Left kidney (tissue), 1 donor: ENCODE data around the gene ADH1B. TPM values are rescaled to one million over a fixed set of nuclear protein-coding genes. Genes with fewer than 3 reads are reported as not detected.

Experiments
- polyA plus RNA-seq: library from polyadenylated mRNA; unstranded; fragments of 120-200 nt; gene quantifications from one replicate; pipeline ENCODE4 v1.2.1, GENCODE V29; 2013; ENCODE audit not compliant: insufficient read length

The ADH1B gene
- polyA plus RNA-seq, 1 donor, result 16.7 TPM

Other genes starting within 250 kb of the ADH1B start
- 278 TPM for gene ADH5, start 232.6 kb downstream of the ADH1B start, polyA plus RNA-seq
- gene ADH4, start 177.1 kb downstream of the ADH1B start, polyA plus RNA-seq, result 0.71 TPM
- 32.0 TPM for gene ADH6, start 102.2 kb downstream of the ADH1B start, polyA plus RNA-seq
- gene ADH1A, start 30.4 kb downstream of the ADH1B start, polyA plus RNA-seq, result 2.3 TPM
- 77.4 TPM for gene ADH1C, start 31.3 kb upstream of the ADH1B start, polyA plus RNA-seq
- not detected for gene ADH7, start 113.9 kb upstream of the ADH1B start, polyA plus RNA-seq
- gene C4orf17, start 189.6 kb upstream of the ADH1B start, polyA plus RNA-seq, result 0.37 TPM
- 17.5 TPM for gene TRMT10A, start 242.6 kb upstream of the ADH1B start, polyA plus RNA-seq